Measurements from ENCODE around the gene ASIC2.

ASIC2 gene

GRCh38 chr17:33137426-33137825 is 155.7 kb downstream of the ASIC2 start:
- H3K27ac ChIP-seq (ENCODE audit: low read length): no peak overlapping the region
- peaks cover 3 to 8% of the 10 kb centered on the region in 2 donors for H3K27me3 ChIP-seq (ENCODE audit: control insufficient read depth in 1 of 2, insufficient read depth in 2 of 2, low read length in 2 of 2)
- no peaks in the 10 kb centered on the region for H3K4me1 ChIP-seq (ENCODE audit: control insufficient read depth, insufficient read depth, low read length)
- no peaks in the 10 kb centered on the region for H3K9me3 ChIP-seq (ENCODE audit: control insufficient read depth in 2 of 2, low read length in 2 of 2)
- H3K36me3 ChIP-seq (ENCODE audit: control insufficient read depth in 2 of 2, insufficient read depth in 2 of 2, low read length in 2 of 2): no peaks in the 10 kb centered on the region
- no peak overlapping the region for H3K4me3 ChIP-seq (ENCODE audit: low read length in 2 of 2)
- no peak overlapping the region for H3K9ac ChIP-seq (ENCODE audit: low read length in 2 of 2)

- no peak overlapping the region for H3K4me3 ChIP-seq (ENCODE audit: low read length in 2 of 2)
- peaks cover 3 to 10% of the 10 kb centered on the region in 2 donors for H3K27me3 ChIP-seq (ENCODE audit: control insufficient read depth in 1 of 2, insufficient read depth in 2 of 2, low read length in 2 of 2)
- no peaks in the 10 kb centered on the region for H3K9me3 ChIP-seq (ENCODE audit: control insufficient read depth in 2 of 2, low read length in 2 of 2)
- no peak overlapping the region for H3K27ac ChIP-seq (ENCODE audit: low read length)
- no peaks in the 10 kb centered on the region for H3K36me3 ChIP-seq (ENCODE audit: control insufficient read depth in 2 of 2, insufficient read depth in 2 of 2, low read length in 2 of 2)
- no peaks in the 10 kb centered on the region for H3K4me1 ChIP-seq (ENCODE audit: control insufficient read depth, insufficient read depth, low read length)
- H3K9ac ChIP-seq (ENCODE audit: low read length in 2 of 2): no peak overlapping the region
Measured at GRCh38 chr17:33135691-33136090, 157.4 kb downstream of the ASIC2 start.

GRCh38 chr17:33131620-33132019 is 161.5 kb downstream of the ASIC2 start:
- Histone ChIP-seq H3K27me3 (ENCODE audit: control insufficient read depth in 1 of 2, insufficient read depth in 2 of 2, low read length in 2 of 2) (peaks cover 3 to 13% of the 10 kb centered on the region in 2 donors), H3K27ac (ENCODE audit: low read length) (no peak overlapping the region)

GRCh38 chr17:33127706-33128105 is 165.4 kb downstream of the ASIC2 start:
- Histone ChIP-seq H3K27me3 (ENCODE audit: control insufficient read depth in 1 of 2, insufficient read depth in 2 of 2, low read length in 2 of 2) (peaks cover 3 to 12% of the 10 kb centered on the region in 2 donors), H3K4me1 (ENCODE audit: control insufficient read depth, insufficient read depth, low read length) (no peaks in the 10 kb centered on the region), H3K9ac (ENCODE audit: low read length in 2 of 2) (no peak overlapping the region), H3K27ac (ENCODE audit: low read length) (no peak overlapping the region), H3K36me3 (ENCODE audit: control insufficient read depth in 2 of 2, insufficient read depth in 2 of 2, low read length in 2 of 2) (no peaks in the 10 kb centered on the region), H3K9me3 (ENCODE audit: control insufficient read depth in 2 of 2, low read length in 2 of 2) (no peaks in the 10 kb centered on the region), H3K4me3 (ENCODE audit: low read length in 2 of 2) (no peak overlapping the region)

More at GRCh38 chr17:33131620-33132019, 161.5 kb downstream of the ASIC2 start:
- Histone ChIP-seq H3K4me1 (ENCODE audit: control insufficient read depth, insufficient read depth, low read length) (no peaks in the 10 kb centered on the region), H3K36me3 (ENCODE audit: control insufficient read depth in 2 of 2, insufficient read depth in 2 of 2, low read length in 2 of 2) (no peaks in the 10 kb centered on the region), H3K4me3 (ENCODE audit: low read length in 2 of 2) (no peak overlapping the region), H3K9ac (ENCODE audit: low read length in 2 of 2) (no peak overlapping the region), H3K9me3 (ENCODE audit: control insufficient read depth in 2 of 2, low read length in 2 of 2) (no peaks in the 10 kb centered on the region)

- H3K4me1 ChIP-seq (ENCODE audit: control insufficient read depth, insufficient read depth, low read length): no peaks in the 10 kb centered on the region
- no peak overlapping the region for H3K4me3 ChIP-seq (ENCODE audit: low read length in 2 of 2)
- H3K9ac ChIP-seq (ENCODE audit: low read length in 2 of 2): no peak overlapping the region
- H3K36me3 ChIP-seq (ENCODE audit: control insufficient read depth in 2 of 2, insufficient read depth in 2 of 2, low read length in 2 of 2): no peaks in the 10 kb centered on the region
- no peaks in the 10 kb centered on the region for H3K9me3 ChIP-seq (ENCODE audit: control insufficient read depth in 2 of 2, low read length in 2 of 2)
- H3K27me3 ChIP-seq (ENCODE audit: control insufficient read depth in 1 of 2, insufficient read depth in 2 of 2, low read length in 2 of 2): peaks cover 3 to 8% of the 10 kb centered on the region in 2 donors
- H3K27ac ChIP-seq (ENCODE audit: low read length): no peak overlapping the region
Measured at GRCh38 chr17:33126086-33126485, 167.0 kb downstream of the ASIC2 start.

- H3K27me3 ChIP-seq (ENCODE audit: control insufficient read depth in 1 of 2, insufficient read depth in 2 of 2, low read length in 2 of 2): peaks cover 2 to 4% of the 10 kb centered on the region in 2 donors
- H3K9me3 ChIP-seq (ENCODE audit: control insufficient read depth in 2 of 2, low read length in 2 of 2): no peaks in the 10 kb centered on the region
- H3K4me1 ChIP-seq (ENCODE audit: control insufficient read depth, insufficient read depth, low read length): no peaks in the 10 kb centered on the region
Measured at GRCh38 chr17:33125552-33125950, 167.5 kb downstream of the ASIC2 start.

GRCh38 chr17:33124871-33125551 is 168.1 kb downstream of the ASIC2 start:
- peaks cover 0 to 2% of the 10 kb centered on the region in 2 donors for H3K27me3 ChIP-seq (ENCODE audit: control insufficient read depth in 1 of 2, insufficient read depth in 2 of 2, low read length in 2 of 2)
- H3K4me3 ChIP-seq (ENCODE audit: low read length in 2 of 2): no peak overlapping the region
- H3K27ac ChIP-seq (ENCODE audit: low read length): no peak overlapping the region
- no peaks in the 10 kb centered on the region for H3K9me3 ChIP-seq (ENCODE audit: control insufficient read depth in 2 of 2, low read length in 2 of 2)
- H3K4me1 ChIP-seq (ENCODE audit: control insufficient read depth, insufficient read depth, low read length): no peaks in the 10 kb centered on the region
- no peak overlapping the region for H3K9ac ChIP-seq (ENCODE audit: low read length in 2 of 2)
- H3K36me3 ChIP-seq (ENCODE audit: control insufficient read depth in 2 of 2, insufficient read depth in 2 of 2, low read length in 2 of 2): no peaks in the 10 kb centered on the region

More at GRCh38 chr17:33125552-33125950, 167.5 kb downstream of the ASIC2 start:
- Histone ChIP-seq H3K27ac (ENCODE audit: low read length) (no peak overlapping the region), H3K9ac (ENCODE audit: low read length in 2 of 2) (no peak overlapping the region), H3K36me3 (ENCODE audit: control insufficient read depth in 2 of 2, insufficient read depth in 2 of 2, low read length in 2 of 2) (no peaks in the 10 kb centered on the region), H3K4me3 (ENCODE audit: low read length in 2 of 2) (no peak overlapping the region)

- Histone ChIP-seq H3K4me1 (ENCODE audit: control insufficient read depth, insufficient read depth, low read length) (no peaks in the 10 kb centered on the region), H3K9ac (ENCODE audit: low read length in 2 of 2) (no peak overlapping the region), H3K27me3 (ENCODE audit: control insufficient read depth in 1 of 2, insufficient read depth in 2 of 2, low read length in 2 of 2) (peaks cover 0 to 2% of the 10 kb centered on the region in 2 donors), H3K9me3 (ENCODE audit: control insufficient read depth in 2 of 2, low read length in 2 of 2) (no peaks in the 10 kb centered on the region), H3K4me3 (ENCODE audit: low read length in 2 of 2) (no peak overlapping the region), H3K27ac (ENCODE audit: low read length) (no peak overlapping the region), H3K36me3 (ENCODE audit: control insufficient read depth in 2 of 2, insufficient read depth in 2 of 2, low read length in 2 of 2) (no peaks in the 10 kb centered on the region)
Measured at GRCh38 chr17:33124185-33124584, 168.9 kb downstream of the ASIC2 start.

GRCh38 chr17:33121756-33122155 is 171.3 kb downstream of the ASIC2 start:
- no peak overlapping the region for H3K9ac ChIP-seq (ENCODE audit: low read length in 2 of 2)
- H3K4me1 ChIP-seq (ENCODE audit: control insufficient read depth, insufficient read depth, low read length): peaks cover 2% of the 10 kb centered on the region
- H3K9me3 ChIP-seq (ENCODE audit: control insufficient read depth in 2 of 2, low read length in 2 of 2): no peaks in the 10 kb centered on the region
- no peak overlapping the region for H3K27ac ChIP-seq (ENCODE audit: low read length)
- no peaks in the 10 kb centered on the region for H3K36me3 ChIP-seq (ENCODE audit: control insufficient read depth in 2 of 2, insufficient read depth in 2 of 2, low read length in 2 of 2)
- H3K27me3 ChIP-seq (ENCODE audit: control insufficient read depth in 1 of 2, insufficient read depth in 2 of 2, low read length in 2 of 2): peaks cover 0 to 2% of the 10 kb centered on the region in 2 donors
- H3K4me3 ChIP-seq (ENCODE audit: low read length in 2 of 2): no peak overlapping the region

GRCh38 chr17:33121272-33121671 is 171.8 kb downstream of the ASIC2 start:
- no peaks in the 10 kb centered on the region for H3K9me3 ChIP-seq (ENCODE audit: control insufficient read depth in 2 of 2, low read length in 2 of 2)
- no peak overlapping the region for H3K9ac ChIP-seq (ENCODE audit: low read length in 2 of 2)
- no peaks in the 10 kb centered on the region for H3K36me3 ChIP-seq (ENCODE audit: control insufficient read depth in 2 of 2, insufficient read depth in 2 of 2, low read length in 2 of 2)
- H3K27ac ChIP-seq (ENCODE audit: low read length): no peak overlapping the region
- H3K4me3 ChIP-seq (ENCODE audit: low read length in 2 of 2): no peak overlapping the region
- H3K27me3 ChIP-seq (ENCODE audit: control insufficient read depth in 1 of 2, insufficient read depth in 2 of 2, low read length in 2 of 2): peaks cover 0 to 2% of the 10 kb centered on the region in 2 donors
- peaks cover 2% of the 10 kb centered on the region for H3K4me1 ChIP-seq (ENCODE audit: control insufficient read depth, insufficient read depth, low read length)

- H3K4me3 ChIP-seq (ENCODE audit: low read length in 2 of 2): no peak overlapping the region
- peaks cover 5% of the 10 kb centered on the region for H3K4me1 ChIP-seq (ENCODE audit: control insufficient read depth, insufficient read depth, low read length)
- no peaks in the 10 kb centered on the region for H3K9me3 ChIP-seq (ENCODE audit: control insufficient read depth in 2 of 2, low read length in 2 of 2)
- H3K27ac ChIP-seq (ENCODE audit: low read length): no peak overlapping the region
- peaks cover 0 to 2% of the 10 kb centered on the region in 2 donors for H3K27me3 ChIP-seq (ENCODE audit: control insufficient read depth in 1 of 2, insufficient read depth in 2 of 2, low read length in 2 of 2)
- H3K36me3 ChIP-seq (ENCODE audit: control insufficient read depth in 2 of 2, insufficient read depth in 2 of 2, low read length in 2 of 2): no peaks in the 10 kb centered on the region
- no peak overlapping the region for H3K9ac ChIP-seq (ENCODE audit: low read length in 2 of 2)
Measured at GRCh38 chr17:33120103-33120502, 173.0 kb downstream of the ASIC2 start.

Measured in stomach smooth muscle (tissue), 2 donors.